GM12892 (cell line): ENCODE results near the gene HCRTR2.

Source experiments
- POLR2A ChIP-seq: IDR thresholded peaks from 2 replicates; pipeline ENCODE4 v1.6.1; 2011; ENCODE audit warnings: low read depth, low read length, control low read depth
- POLR2AphosphoS5 ChIP-seq: IDR thresholded peaks from 2 replicates; pipeline ENCODE4 v1.6.1; 2011; ENCODE audit warnings: low read depth, low read length, control low read depth

DNA sequence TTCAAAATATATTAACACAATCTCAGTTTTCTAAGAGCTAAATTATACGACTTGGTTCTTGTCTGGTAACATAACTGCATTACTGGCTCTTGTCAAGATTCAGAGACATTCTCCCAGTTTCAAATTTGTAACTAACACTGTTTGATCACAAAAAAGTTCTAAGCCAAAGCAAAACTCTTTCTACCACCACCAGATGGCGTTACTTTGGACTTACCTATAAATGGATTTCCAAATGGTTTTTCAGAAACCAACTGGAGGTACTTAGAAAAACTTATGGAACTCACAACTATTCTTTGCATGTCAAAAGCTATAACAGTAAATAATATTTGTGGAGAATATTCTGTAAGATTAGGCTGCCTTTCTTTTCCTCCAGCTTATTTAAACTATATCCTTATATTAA lies 118.8 kb downstream of the HCRTR2 start:
- TF ChIP-seq POLR2A (no peak), POLR2AphosphoS5 (no peak)
